HG02678 (cell line): ENCODE data around the gene STUM.

ENCODE experiments used
- ATAC-seq: cut with Tn5 transposase; IDR thresholded peaks from one replicate; pipeline ENCODE4 v1.9.1; 2021; ENCODE audit warnings: mild to moderate bottlenecking, moderate library complexity; ENCODE audit not compliant: unreplicated experiment

STUM gene

DNA sequence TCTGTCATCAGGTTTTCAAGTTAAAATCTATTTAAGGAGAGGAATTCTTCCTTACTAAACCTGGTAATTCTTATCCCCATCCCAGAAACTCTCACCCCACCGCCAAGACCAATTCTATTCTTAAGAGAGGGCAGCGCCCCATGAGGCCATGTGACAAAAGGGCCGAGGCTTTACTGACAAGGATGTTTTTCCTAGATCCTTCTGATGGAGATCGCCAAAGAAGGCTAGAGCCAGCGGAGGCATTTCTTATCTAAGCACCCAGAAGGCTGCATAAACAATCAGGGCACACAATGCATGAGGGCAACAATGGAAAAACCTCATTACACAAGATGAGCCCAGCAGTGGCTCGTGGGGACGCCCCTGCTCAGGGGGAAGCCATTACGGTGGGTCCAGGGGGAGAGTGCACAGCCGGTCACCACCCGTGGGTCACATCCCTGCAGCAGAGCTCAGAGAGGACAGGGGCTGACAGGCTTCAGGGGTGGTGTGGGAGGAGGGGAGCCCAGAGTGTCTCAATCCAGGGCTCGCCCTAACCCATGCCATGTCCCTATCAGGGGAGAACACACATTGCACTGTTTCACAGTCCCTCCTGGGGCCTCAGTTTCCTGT, 101.8 kb downstream of the STUM start:
- no peak for ATAC-seq

GRCh38 chr1:226651041-226651731, 102.6 kb downstream of the STUM start:
- ATAC-seq, result no peak

GRCh38 chr1:226651732-226652105, 103.2 kb downstream of the STUM start:
- no peak for ATAC-seq

DNA sequence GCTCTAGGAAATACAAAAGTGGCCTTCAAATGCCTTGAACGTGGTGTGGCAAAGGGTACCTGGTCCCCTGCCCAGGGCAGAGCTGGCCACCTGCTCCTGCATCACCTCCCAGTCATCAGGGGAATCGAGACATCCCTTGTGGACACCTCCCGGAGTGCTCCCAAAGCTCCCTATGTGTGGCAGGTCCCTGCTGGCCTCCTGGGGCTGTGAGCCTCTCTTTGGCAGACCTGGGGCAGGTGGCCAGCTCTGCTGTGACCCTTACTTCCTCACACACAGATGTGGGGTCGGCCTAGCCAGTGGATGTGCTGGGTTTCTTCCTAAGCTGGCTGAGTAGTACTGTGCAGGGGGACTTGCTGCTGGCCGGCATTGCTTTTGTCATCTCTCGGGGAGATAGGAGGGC, 104.0 kb downstream of the STUM start:
- no peak for ATAC-seq

- peak; percentile 70 for ATAC-seq
These were observed 104.9 kb downstream of the STUM start for GRCh38 chr1:226653311-226653921.

GRCh38 chr1:226654046-226654667, 105.6 kb downstream of the STUM start:
- ATAC-seq, result no peak

GRCh38 chr1:226654668-226655055, 106.1 kb downstream of the STUM start:
- ATAC-seq, result no peak

DNA sequence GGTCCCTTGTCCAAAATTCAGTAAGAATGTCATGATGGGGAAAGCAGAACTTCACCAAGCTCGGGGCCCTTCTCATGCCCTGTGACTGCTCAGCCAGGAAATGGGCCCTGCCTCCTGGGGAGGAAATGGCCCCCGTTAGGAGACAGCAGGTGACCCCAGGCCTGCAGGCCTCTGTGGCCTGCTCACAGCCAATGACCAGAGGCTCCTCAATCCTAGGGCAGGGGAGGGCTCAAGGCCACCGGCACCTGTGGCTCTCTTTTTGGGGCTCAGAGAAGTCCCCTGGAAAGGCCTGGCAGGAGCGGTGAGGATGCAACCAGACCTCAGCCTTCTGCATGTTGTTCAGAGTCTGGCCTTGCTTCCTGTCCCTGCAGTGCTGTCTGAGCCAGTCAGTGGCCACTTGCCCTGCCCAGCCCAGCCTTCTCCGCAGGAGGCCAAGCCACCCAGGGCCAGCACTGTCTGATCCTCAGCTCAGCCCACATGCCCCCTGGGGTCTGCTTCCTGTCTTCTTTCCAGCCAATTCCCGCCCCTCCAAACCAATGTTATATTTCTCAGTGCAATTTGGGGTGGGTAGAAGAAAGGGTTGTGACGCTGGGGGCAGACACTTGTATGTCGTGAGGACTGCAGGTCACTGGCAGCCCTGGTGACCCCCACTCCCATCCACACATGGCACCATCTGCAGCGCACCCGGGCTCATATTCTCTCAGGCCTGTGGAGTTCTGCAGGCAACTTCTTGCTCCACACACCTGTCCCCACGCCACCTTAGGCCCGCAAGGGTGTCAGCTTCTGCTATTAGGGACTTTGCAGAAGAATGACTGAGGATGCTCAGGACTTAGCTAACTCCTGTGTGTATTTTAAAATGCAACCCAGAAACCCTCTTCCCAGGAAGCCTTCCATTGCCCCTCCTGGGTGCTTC, 106.9 kb downstream of the STUM start:
- no peak for ATAC-seq

DNA sequence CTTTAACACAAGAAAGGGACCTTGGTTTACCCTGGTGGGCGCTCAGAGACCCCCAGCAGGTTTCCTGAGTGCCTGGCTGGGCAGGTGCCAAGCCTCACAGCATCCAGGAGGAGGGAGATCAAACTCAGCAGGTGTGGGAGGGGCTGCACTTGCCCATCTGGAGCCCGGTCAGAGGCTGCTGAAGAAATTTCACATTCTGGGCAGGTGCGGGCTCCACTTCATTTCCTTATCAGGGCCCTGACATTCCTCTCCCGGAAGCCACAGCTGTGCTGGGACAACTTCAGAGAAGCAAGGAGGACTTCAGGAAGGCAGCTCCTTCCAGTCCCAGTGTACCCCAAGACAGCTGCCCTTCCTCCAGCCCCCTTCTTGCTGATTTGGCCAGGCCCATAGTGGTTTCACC, 107.6 kb downstream of the STUM start:
- ATAC-seq, result no peak

GRCh38 chr1:226656601-226657277, 108.2 kb downstream of the STUM start:
- ATAC-seq, result no peak

DNA sequence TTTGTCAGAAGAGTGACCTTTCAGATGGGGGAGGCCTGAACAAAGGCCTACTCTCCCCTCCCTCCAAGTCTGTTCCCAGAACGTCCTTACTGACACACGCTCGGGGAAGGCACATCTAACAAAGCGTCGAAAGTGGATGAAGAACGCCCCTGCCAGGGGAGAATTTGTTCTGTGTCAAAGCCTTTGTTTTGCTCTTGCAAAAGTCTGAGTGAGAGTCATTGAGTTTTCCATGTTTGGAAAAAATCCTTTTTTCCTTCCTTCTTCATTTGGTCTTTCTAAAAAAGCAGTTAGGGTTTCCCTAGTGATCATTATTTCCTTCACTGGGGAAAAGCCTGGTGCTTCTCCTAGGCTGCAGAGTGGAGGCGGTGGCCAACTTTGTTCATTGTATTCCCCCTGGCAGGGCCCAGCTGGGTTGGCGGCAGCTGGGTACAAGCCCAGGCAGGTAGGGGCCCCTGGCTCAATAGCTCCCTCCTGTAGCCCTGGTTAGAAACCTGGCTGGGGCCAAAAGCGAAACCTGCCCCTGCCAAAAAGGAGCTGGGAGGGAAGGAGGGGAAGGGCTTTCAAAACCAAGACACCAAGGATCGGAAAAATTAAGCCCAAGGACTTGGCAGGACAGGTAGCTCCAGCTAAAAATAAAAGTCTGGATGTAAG, 109.5 kb downstream of the STUM start:
- ATAC-seq, result no peak

DNA sequence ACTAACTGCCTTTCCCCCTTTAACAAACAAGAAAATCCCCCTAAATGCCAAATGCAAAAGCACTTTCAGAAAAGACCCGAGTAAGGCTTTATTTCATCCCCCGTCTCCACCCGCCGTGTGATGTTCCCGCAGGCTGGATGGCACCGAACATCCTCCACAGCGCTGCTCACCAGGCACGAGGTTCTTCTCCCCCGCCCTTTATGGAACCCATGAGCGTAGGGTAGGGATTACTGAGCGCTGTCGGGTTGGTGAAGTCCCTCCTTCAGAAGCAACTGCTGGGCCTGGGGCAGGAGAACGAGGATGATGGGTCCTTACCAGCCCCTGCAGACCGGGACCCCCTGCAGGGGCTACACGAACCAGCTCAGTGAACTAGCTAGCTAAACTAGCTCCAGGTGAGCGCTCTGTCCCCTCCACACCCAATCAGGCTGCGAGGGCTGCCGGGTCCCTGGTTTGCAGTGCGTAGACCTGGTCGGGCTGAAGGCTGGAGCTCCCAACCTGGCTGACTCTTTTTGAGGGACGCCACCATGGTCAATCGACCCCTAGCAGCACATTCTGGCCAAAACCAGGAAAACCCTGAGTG, 110.1 kb downstream of the STUM start:
- no peak for ATAC-seq
